Measurements from ENCODE around the gene SPTB.

DNA sequence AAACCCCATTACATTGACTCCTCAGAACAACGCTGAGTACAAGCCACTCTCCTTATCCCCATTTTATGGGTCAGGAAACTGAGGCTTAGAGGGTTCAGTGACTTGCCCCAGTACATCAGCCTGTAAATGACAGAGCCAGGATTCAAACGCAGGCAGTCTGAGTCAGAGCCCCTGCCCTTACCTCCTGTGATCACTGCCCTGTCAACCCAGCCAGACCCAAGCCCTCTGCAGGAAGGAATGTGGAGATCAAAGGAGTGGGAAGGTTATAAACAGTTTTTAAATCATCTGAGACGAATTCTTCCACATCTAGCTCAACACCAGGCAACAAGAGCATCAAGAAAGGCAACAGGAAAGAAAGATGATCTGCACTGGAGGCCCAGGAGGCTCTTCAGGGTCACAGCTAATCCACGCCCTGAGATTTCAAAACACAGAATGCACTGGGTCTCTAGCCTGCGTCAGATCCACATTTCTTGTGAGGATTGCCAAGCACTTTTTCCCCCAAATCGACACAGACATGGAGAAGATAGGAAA is 38.5 kb downstream of the SPTB start:
- TF ChIP-seq, protein P1, sequence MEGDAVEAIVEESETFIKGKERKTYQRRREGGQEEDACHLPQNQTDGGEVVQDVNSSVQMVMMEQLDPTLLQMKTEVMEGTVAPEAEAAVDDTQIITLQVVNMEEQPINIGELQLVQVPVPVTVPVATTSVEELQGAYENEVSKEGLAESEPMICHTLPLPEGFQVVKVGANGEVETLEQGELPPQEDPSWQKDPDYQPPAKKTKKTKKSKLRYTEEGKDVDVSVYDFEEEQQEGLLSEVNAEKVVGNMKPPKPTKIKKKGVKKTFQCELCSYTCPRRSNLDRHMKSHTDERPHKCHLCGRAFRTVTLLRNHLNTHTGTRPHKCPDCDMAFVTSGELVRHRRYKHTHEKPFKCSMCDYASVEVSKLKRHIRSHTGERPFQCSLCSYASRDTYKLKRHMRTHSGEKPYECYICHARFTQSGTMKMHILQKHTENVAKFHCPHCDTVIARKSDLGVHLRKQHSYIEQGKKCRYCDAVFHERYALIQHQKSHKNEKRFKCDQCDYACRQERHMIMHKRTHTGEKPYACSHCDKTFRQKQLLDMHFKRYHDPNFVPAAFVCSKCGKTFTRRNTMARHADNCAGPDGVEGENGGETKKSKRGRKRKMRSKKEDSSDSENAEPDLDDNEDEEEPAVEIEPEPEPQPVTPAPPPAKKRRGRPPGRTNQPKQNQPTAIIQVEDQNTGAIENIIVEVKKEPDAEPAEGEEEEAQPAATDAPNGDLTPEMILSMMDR (conservative IDR thresholded peaks at IDR 0.05; ENCODE audit: low read depth, low read length): peak; percentile 86
- no peak for TF ChIP-seq EZH2 (IDR thresholded peaks at IDR 0.05; ENCODE audit: low read length, unreplicated experiment)
- no peak for TF ChIP-seq EZH2phosphoT487 (IDR thresholded peaks at IDR 0.05; ENCODE audit: borderline replicate concordance, low read length)

Data from PC-3 (cell line).